Measurements from ENCODE around the gene CDKAL1. TPM values are rescaled to one million over a fixed set of nuclear protein-coding genes. Genes with fewer than 3 reads are reported as not detected.

CDKAL1 gene
- total RNA-seq, 4 donors from 2014 or later: 15.2 to 17.9 (median 17.1) TPM

DNA sequence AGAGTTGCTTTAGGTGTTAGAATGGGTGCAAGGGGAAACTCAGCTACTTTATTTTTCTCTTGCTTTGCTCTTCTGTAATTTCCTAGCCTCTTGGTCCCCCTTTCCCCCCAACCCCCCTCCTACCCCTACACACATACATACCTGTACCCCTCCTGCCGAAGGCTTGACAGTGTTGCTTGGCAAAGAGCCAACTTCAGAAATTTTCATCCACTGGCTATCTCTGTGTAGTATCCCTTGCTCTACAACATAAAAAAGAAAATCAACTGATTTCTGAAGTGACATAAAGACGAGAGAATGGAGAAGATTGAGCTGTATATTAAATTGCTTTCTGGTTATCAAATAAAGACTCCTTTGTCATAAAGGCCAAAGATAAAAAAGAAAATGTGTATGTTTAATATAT lies 561.2 kb downstream of the CDKAL1 start:
- TF ChIP-seq, protein P1, sequence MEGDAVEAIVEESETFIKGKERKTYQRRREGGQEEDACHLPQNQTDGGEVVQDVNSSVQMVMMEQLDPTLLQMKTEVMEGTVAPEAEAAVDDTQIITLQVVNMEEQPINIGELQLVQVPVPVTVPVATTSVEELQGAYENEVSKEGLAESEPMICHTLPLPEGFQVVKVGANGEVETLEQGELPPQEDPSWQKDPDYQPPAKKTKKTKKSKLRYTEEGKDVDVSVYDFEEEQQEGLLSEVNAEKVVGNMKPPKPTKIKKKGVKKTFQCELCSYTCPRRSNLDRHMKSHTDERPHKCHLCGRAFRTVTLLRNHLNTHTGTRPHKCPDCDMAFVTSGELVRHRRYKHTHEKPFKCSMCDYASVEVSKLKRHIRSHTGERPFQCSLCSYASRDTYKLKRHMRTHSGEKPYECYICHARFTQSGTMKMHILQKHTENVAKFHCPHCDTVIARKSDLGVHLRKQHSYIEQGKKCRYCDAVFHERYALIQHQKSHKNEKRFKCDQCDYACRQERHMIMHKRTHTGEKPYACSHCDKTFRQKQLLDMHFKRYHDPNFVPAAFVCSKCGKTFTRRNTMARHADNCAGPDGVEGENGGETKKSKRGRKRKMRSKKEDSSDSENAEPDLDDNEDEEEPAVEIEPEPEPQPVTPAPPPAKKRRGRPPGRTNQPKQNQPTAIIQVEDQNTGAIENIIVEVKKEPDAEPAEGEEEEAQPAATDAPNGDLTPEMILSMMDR (IDR thresholded peaks at IDR 0.05; ENCODE audit: low read depth): no peak

GRCh38 chr6:21098134-21098533 lies 563.9 kb downstream of the CDKAL1 start:
- TF ChIP-seq, protein P1 (IDR thresholded peaks at IDR 0.05; ENCODE audit: low read depth): no peak

DNA sequence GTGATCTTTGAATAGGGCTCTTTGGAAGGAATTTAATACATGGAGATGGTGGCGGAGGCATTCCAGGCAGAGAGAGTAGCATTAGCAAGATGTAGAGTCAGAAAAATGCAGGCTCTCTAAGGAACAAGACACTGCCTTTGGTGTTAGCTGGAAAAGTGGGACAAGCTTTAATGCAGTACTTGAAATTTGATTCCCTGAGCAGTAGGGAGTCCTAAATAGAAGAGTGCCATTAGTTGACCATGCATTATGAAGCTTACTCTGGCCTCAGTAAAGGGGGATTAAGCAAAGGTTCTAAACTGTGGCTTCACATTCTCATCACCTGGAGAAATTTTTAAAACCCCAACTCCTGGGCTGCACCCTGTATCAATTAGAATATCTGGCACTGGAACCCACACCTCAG lies 564.5 kb downstream of the CDKAL1 start:
- TF ChIP-seq, protein P1 (IDR thresholded peaks at IDR 0.05; ENCODE audit: low read depth): no peak

DNA sequence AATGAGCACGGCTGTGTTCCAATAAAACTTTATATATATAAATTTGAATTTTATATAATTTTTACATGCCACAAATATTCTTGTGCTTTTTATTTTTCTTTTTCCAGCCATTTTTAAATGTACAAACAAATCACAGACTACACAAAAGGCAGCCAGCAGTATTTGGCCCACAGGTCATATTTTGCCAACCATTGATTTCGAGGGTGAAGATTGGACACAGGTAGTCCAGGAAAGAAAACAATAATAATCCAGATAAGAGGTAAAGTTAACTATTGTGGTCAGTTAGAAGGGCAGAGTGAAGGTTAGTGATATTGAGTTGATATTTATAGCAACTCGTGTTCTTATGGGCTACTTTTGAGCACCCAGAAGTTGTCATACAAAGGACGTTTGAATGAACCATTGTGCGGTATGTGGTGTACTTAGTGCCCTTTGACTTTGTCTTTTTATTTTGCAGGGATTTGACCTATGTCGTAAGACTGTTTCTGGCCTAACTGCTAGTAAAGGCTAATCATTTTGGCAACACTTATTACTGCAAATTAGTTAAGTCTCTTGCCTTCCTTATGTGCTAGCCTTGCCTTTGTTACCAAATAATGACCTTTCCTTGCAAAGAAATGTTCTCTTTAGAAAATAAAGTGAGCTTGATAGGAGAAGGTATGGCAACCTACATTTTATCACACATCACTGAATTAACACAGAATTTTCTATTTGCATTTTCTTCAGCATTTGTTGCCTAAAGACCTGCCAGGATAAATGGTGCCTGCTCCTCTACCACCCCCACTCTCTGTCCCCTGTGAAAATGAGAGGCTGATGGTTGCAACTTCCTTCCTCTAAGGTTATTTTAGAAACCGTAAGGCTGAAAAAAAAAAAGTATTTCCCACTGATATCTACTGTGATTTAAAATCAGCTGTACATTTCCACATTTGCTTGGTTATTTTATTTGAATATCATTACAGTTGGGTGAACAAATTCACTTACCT lies 565.4 kb downstream of the CDKAL1 start:
- TF ChIP-seq, protein P1 (IDR thresholded peaks at IDR 0.05; ENCODE audit: low read depth): no peak

- TF ChIP-seq, protein P1 (IDR thresholded peaks at IDR 0.05; ENCODE audit: low read depth): no peak
Observed at GRCh38 chr6:21100991-21101390, 566.7 kb downstream of the CDKAL1 start.

DNA sequence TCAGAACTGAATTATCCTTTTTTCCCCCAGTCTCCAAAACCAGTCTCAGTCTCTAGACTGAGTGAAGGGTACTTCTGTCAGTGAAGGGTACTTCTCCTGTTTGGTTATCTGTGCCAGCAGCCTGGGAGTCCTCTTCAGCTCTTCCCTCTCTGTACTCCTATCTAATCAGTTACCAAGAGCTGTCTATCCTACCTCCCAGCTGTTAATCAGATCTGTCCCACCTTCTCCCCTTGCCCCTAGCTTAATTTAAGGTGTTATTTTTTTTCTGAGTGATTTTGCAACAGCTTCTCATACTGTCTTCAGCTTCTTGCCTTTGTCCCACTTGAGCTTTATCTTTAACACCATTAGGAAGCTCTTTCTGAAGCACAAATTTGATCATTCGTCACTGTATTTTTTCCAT lies 567.4 kb downstream of the CDKAL1 start:
- TF ChIP-seq, protein P1 (IDR thresholded peaks at IDR 0.05; ENCODE audit: low read depth): no peak

DNA sequence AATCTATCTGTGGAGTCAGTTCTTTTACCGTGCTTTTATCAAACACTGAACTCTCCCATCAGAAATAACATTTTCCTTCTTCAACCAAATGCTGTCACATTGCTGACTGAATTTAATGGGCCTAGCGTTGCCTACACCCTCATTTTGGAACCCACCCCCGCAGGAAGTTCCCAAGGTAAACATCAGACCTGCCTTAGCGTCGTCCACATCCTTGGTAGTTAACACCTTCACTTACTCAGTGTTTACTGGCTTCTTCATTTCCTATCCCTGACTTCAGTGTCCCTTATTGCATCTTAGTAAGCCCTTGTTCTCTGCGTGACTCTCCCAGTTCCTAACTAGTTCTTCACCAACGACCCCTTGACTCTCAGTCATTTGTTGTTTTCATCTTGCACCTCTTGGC lies 567.9 kb downstream of the CDKAL1 start:
- TF ChIP-seq, protein P1 (IDR thresholded peaks at IDR 0.05; ENCODE audit: low read depth): no peak
